ENCODE measurements around the gene VCP.
A peak's percentile ranks its signal among the peaks of the same experiment; 100 is the strongest.
"Not testable (repeated sequence)": the region's sequence is repeated elsewhere in the genome, so short reads cannot be mapped to it uniquely, and the experiment has no call there.

The VCP gene

DNA sequence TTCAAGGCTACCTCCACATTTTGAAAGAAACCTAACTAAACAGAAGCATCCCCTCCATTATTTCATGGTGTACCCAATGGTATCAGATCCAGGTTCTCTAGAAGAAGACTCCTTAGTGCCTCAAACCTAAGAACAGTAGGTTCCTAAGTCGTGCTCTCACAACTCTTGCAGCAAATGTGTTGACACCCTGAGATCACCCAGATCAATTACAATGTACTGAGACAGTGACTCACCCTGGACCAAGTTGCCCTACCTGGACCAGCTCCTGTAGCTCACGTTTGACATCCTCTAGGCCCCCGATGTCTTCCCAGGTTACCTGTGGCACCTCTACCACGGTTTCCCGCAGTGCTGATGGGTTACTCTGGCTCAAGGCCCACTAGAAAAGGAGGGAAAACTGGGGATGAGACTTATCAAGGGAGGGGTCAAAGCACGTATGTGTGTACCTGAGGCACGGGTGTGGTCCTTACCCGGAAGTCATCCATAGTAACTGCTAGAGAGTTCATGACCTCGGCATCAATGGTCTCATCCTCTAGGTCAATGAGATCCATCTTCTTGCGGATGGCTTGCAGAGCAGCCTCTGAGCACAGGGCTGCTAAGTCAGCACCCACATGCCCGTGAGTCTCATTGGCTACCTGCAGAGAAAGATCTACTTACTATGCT is 11.7 kb downstream of the VCP start:
- DNase-seq (ENCODE audit: low spot score): no peak

- DNase-seq (ENCODE audit: low spot score): no peak
These were observed 13.0 kb downstream of the VCP start for GRCh38 chr9:35059438-35059837.

GRCh38 chr9:35057271-35057620 is 15.2 kb downstream of the VCP start:
- DNase-seq (ENCODE audit: low spot score): no peak

- no peak for DNase-seq (ENCODE audit: low spot score)
These were observed 15.7 kb downstream of the VCP start for GRCh38 chr9:35056571-35057270.

GRCh38 chr9:35054871-35055644 is 17.4 kb downstream of the VCP start:
- DNase-seq (ENCODE audit: low spot score): no peak

DNA sequence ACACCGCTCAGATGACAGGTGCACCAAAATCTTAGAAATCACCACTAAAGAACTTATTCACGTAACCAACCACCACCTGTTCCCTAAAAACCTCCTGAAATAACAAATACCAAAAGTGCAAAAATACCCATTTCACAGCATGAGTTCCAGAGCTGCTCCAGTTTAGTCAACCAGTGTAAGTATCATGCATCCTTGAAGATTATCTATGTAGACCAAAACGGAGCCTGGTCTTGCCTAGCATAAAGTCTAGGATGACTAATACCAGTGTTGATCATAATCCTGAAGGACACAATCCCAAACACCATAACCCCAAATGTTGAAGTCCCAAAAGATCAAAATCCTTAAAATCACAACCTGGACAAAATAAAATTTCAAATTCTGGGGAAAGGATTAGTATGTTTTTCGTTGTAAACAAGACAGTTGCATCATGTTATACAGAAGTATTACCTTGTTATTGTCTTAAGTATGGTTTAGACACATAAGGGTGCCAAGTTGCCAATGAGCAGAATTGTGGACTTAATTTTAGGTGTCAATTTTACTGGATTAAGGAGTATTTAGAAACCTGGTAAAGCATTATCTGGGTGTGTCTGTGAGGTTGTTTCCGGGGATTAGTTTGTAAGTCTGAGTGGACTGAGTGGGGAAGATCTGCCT is 18.1 kb downstream of the VCP start:
- DNase-seq (ENCODE audit: low spot score): no peak

GRCh38 chr9:35051069-35051967 is 21.1 kb downstream of the VCP start:
- DNase-seq (ENCODE audit: low spot score): peak; percentile 59

GRCh38 chr9:35048511-35048910 is 23.9 kb downstream of the VCP start:
- no peak for DNase-seq (ENCODE audit: low spot score)

DNA sequence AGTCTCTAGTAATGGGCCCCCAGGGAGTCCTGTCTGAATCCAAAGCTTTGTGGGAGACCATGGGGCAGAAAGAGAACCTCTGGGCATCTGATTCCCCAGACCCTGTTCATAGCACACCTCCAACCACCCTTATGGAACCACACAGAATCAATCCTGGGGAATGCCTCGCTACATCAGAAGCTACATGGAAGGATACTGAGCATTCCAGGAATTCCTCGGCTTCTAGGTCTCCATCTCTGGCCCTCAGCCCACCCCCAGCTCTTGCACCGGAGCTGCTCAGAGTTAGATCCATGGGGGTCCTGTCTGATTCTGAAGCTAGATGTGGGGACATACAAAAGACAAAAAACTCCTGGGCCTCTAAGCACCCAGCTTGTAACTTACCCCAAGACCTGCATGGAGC is 28.4 kb downstream of the VCP start:
- no peak for DNase-seq (ENCODE audit: low spot score)

DNA sequence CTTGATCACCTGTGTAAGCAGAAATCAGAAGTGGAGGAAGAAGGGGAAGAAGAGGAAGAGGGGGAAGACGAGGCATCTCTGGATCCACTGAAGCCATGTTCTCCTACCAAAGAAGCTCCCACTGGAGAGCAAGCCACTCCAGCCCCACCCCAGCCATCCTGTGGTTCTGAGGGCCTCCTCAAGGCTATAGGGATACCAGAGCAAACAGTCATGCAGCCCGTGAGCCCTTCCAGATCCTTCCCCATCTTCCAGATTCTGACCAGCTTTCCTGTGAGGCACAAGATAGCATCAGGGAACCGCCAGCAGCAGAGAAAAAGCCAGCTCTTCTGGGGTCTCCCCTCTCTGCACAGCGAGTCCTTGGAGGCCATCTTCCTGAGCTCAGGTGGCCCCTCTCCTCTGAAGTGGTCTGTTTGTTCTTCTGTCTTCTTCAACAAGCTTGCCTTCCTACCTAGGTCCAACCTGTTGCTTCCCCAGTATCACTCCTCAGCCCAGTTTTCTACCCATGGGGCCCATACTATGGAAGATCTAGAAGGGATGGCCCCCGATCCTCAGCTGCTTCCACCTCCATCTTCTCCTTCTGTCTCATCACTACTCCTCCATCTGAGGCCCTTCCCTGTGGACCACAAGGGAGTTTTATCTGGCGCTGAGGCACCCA is 29.4 kb downstream of the VCP start:
- DNase-seq (ENCODE audit: low spot score): no peak

- DNase-seq (ENCODE audit: low spot score): peak; percentile 26
These were observed 30.3 kb downstream of the VCP start for GRCh38 chr9:35042081-35042604.

GRCh38 chr9:35035851-35036701 is 36.3 kb downstream of the VCP start:
- DNase-seq (ENCODE audit: low spot score): no peak

- DNase-seq (ENCODE audit: low spot score): no peak
These were observed 39.3 kb downstream of the VCP start for GRCh38 chr9:35033101-35033500.

DNA sequence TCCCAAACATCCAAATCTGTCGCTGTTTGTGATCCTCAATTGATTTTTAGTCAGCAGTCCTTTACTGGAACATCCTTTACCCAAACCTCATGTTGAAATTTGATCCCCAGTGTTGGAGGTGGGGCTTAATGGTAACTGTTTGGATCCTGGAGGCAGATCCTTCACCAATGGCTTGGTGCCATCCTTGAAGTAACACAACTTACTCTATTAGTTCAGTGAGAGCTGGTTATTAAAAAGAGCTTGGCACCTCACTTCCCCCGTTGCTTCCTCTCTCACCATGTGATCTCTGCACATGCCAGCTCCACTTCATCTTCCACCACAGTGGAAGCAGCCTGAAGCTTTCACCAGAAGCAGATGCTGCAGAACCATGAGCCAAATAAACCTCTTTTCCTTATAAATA is 42.6 kb downstream of the VCP start:
- no peak for DNase-seq (ENCODE audit: low spot score)

DNA sequence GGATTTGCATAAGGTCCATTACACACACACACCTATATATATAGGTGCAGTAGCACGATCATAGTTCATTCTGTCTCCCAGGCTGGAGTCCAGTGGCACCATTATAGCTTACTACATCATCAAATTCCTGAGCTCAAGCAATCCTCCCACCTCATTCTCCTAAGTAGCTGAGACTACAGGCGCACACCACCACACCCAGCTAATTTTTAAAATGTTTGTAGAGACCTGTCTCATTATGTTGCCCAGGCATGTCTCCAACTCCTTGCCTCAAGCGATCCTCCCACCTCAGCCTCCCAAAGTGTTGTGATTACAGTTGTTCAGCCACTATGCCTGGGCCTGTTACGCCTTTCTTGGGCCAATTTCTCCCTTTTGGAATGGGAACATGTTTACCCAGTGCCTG is 43.2 kb downstream of the VCP start:
- DNase-seq (ENCODE audit: low spot score): no peak

DNA sequence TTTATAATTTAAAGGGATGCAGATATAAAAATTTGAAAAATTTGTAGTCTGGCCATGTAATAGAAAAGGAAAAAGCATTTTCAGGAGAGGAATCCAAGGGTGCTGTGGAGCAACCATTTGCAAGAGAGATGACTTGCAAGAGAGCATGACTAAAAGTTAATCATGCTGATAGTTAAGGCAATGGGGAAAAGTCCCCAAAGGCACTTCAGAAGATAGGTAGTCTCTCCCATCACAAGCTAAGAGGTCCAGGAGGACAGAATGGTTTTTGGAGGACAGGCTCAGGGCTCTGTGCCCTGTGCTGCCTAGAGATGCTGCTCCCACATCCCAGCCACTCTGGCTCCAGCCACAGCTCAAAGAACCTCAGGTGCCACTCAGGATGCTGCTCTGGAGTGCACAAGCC is 44.1 kb downstream of the VCP start:
- no peak for DNase-seq (ENCODE audit: low spot score)

DNA sequence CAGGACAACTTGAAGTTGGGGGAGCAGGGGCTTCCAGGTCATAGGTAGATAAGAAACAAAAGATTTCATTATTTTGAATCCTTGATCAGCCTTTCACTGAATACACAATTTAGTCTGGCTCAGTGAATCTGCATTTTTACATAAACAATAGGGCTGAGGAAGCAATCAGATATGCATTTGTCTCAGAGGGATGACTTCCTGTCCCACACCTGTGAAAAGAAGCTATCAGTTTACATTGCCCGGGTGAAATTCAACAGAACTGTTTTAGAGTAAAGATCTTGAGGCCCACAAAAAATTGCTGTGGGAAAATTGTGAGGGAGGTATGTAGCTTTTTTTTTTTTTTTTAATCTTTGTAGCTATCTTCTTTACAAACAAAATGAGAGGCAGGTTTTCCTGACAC is 44.6 kb downstream of the VCP start:
- no peak for DNase-seq (ENCODE audit: low spot score)

DNA sequence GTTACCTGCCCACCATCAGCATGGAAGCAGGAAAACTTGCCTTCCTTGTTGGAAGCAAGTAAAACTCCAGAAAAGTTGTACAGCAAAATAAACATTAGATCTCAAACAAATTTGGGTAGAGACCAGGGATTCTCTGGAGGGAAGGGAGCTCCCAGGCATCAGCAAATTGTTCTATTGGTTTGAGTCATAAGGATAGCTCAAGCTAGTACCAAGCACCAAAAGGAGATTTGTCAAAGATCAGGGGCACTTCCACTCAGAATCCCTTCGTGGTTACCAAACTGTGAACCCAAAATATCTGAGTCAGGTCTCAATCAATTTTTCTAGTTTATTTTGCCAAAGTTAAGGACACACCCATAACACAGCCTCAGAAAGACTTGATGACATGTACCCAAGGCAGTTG is 45.1 kb downstream of the VCP start:
- DNase-seq (ENCODE audit: low spot score): no peak

GRCh38 chr9:35026671-35027070 is 45.8 kb downstream of the VCP start:
- DNase-seq (ENCODE audit: low spot score): no peak

DNA sequence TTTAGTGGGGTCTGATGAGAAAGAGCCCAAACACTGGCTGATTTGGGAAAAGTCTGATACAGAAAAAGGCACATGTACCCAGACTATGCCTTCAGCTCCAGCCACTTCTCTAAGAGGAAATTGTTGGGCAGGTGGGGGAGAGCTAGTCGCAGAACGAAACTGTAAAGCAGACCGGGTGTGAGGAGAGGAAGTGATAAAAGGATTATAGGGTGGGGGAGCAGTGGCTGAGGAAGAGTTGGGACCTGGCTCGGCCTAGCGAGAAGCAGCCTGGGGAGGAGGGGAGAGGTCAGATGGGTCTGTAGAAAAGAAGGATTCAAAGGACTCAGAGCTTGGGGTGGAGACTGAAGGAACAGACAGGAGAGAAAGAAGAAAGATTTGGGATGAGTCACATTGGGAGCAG is 49.0 kb downstream of the VCP start:
- not testable (repeated sequence) for DNase-seq (ENCODE audit: low spot score)

Data from HuH-7 (cell line).